ENCODE data around the gene NKAIN1.

DNA sequence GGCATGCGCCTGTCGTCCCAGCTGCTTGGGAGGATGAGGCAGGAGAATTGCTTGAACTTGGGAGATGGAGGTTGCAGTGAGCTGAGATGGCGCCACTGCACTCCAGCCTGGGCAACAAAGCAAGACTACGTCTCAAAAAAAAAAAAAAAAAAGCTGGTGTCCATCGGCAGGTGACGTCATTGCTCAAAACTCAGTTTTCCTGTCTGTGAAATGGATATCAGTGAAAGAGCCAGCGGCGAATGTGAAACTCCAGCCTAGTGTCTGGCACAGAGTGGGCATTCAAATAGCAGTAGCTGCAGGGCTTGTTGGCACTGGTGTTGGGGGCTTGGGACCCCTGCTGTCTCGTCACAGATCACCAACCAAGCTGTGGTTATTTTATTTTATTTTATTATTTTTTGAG, 75.8 kb downstream of the NKAIN1 start:
- TF ChIP-seq, protein P1, sequence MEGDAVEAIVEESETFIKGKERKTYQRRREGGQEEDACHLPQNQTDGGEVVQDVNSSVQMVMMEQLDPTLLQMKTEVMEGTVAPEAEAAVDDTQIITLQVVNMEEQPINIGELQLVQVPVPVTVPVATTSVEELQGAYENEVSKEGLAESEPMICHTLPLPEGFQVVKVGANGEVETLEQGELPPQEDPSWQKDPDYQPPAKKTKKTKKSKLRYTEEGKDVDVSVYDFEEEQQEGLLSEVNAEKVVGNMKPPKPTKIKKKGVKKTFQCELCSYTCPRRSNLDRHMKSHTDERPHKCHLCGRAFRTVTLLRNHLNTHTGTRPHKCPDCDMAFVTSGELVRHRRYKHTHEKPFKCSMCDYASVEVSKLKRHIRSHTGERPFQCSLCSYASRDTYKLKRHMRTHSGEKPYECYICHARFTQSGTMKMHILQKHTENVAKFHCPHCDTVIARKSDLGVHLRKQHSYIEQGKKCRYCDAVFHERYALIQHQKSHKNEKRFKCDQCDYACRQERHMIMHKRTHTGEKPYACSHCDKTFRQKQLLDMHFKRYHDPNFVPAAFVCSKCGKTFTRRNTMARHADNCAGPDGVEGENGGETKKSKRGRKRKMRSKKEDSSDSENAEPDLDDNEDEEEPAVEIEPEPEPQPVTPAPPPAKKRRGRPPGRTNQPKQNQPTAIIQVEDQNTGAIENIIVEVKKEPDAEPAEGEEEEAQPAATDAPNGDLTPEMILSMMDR (IDR thresholded peaks at IDR 0.05): no peak
- TF ChIP-seq POLR2A (IDR thresholded peaks at IDR 0.05): no peak

Data from esophagus squamous epithelium (tissue), 4 donors.